NCI-H1694 treated with DMSO at 0.1 percent for 48 hours (cell line): Measurements from ENCODE around the gene C1orf122.
A peak's percentile ranks its signal among the peaks of the same experiment; 100 is the strongest.
"Not testable (repeated sequence)": the region's sequence is repeated elsewhere in the genome, so short reads cannot be mapped to it uniquely, and the experiment has no call there.

ENCODE experiments used
- DNase-seq: peaks from one replicate; lab custom pipeline; 2025; lab: John Stamatoyannopoulos, UW

Gene C1orf122

DNA sequence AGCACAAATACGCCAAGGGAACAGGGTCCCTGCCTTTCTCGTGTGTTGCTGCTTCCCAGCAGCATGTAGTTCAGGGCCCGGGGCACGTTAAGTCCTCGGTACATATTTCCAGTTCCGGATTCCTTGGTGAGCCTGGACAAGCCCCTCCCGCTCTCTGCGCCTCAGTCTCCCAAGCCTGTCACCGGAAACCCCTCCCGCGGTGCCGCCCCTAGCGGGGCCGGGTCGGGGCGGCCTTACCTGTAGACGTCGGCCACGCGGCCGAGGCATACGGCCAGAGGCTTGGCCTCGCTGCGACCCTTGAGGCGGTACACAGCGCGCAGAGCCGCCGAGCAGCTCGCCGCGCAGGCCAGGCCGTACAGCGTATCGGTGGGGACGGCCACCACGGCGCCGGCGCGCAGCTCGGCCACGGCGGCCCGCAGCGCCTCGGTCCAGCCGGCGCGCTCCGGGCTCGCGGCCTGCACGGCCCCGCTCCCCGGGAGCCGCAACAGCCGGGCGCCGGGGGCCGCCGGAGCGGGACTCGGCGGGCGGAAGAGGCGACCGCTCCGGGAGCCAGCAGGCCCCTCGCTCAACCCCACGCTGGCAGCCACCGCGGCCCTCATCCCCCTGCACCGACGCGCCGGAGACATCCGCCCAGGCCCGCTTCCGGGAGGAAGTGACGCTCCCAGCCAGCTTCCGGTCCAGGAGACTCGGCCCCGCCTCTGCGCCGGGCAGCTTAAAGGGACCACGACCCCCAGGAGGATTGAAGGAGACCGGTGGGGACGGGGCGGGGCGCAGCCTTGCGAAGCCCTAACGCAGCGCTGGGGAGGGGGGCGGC is at the start of gene C1orf122, which contains the start of gene YRDC:
Gene C1orf122, plus strand, starts transcription at position 236 of the 814 bp plus-strand sequence. CDS start 615 bp downstream, outside the sequence.
Gene YRDC, minus strand, starts transcription at position 654 of the 814 bp plus-strand sequence. Its CDS starts 28 bp downstream, at position 626.
- peak; percentile 82 for DNase-seq

DNA sequence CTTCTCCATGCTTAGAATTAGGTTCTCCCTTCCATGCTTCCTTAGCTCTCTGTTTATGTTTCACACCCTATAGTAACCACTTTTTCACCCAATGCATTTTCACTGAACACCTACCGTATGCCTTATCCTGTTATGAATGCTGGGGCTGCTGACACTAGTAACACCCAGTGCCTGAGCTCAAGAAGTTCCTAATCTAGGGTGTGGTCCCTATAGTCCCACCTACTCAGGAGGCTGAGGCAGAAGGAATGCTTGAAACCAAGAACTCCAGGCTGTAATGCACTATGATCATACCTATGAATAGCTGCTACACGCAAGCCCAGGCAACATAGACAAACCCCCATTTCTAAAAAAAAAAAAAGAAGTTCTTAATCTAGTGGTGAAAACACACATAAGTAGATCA is 48.1 kb upstream of the C1orf122 start:
- no peak for DNase-seq

DNA sequence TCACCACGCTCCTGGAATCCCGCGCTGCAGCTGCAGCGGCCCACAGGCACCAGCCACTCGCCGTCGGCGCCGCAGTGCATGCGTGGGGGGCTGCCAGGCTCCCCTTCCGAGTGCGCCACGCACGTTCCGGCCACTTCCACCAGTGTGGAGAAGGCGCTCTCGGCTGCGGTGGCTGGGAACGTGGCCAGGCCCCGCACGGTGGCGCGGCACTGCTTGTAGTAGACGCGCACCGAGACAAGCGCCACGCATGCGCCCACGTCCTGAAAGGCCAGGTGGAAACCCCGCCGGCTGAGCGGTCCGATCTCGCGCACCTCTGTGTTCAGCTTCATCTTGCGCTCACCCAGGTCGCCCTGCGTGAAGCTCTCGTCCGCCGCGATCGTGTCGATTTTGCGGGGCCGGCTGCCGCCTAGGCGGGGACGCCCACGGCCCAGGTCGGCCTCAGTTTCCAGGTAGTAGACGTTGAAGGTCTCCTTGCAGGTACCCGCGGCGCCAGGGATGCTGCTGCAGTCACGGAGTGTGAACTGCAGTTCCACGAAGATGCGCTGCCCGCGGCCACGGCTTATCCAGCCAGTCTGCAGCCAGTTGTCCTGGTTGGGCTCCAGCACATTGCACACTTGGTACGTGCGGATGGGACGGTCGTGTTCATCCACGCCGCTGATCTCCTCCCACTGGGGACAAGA is 46.0 kb upstream of the C1orf122 start:
- no peak for DNase-seq

DNA sequence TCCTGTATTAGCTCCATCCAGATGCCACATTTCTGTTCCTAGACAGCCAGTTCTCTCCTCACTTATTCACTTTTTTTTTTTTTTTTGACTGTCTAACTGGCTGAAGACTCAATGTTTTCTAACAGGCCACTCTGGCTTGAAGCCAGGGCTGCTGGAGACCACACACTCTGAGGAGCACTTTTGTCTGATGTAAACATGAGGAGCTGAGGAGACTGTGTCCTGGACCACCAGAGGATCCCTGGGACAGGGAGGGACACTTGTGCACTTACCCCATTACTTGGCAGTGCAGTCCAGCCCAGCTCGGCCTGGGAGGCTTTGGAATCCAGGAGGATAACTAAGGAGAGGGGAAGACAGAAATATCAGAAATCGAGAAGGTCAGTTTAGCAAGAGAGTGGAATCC is 45.1 kb upstream of the C1orf122 start:
- no peak for DNase-seq

DNA sequence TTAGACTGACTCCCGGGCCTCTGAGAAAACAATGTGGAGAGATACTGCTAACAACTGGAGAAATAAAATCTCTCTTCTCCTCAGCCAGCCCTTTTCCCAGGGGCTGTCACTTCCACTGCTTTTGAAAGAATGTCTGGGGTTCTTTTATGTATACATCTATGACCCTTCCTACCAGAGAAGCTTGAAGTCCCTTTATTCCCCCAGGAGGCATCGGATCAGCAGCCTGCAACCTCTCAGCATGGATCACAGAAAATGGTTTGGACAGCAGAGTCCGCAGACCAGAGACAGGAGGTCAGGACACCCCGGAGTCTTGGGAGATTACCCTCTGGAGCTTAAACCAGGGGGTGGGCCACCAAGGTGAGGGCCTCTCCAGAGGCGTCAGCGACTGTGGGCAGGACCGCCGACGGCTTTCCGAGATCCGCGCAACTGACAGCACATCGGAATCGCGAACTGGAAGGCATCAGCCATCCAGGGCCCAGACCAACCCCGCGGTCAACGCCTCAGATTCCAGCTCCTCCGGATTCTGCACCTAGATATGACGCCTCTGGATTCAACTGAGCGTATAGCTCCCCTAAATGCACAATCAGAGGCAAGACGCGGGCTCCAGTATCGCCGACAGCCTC is 43.7 kb upstream of the C1orf122 start:
- DNase-seq = no peak

DNA sequence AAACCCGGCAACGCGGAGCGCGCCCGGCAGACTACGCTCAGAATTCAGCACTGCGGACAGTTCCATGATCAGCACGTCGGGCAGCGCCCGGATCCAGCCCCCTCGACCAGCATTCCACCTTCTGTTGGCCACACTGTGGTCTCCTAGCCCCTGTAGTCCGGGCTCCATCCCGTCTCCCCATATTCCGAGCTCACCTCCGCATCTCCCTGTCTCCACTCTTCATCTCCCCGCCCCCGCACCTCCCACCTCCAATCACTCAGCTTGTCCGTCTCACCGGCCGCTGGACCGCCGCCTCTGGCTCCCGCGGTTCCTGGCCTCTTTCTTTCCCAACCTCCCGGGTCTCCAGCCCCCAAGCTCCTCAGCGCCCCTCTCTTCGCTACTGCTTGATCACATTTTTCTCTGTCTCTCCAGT is 43.2 kb upstream of the C1orf122 start:
- DNase-seq = no peak

DNA sequence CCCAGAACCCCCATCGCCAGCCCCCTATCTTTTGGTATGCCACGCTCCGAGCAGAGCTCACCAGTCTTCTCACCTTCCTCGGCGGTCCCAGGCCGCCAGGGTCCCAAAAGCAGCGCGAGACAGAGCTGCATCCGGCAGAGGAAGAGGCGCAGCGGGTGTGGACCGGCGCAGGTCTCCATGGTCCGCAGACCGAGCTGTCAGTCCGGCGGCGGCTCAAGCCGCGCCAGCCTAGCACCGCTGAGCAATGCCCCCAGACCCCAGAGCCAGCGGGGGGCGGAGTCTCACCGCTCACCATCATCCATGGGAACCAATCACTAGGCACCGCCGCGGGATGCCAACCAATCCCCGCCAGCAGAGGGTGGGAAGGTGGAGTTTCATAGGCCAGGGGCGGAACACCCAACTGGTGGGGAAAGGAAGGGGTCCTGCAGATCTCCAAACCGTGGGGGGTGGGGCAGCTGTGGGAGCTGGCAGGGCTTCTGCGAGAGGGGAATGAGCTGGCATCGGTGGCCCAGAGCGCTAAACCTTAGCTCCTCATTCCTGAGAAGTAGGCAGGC is 42.6 kb upstream of the C1orf122 start, which contains the start of gene EPHA10:
Gene EPHA10, minus strand, starts transcription at position 233 of the 554 bp plus-strand sequence. Its CDS starts 54 bp downstream, at position 179.
- DNase-seq = peak; percentile 63

DNA sequence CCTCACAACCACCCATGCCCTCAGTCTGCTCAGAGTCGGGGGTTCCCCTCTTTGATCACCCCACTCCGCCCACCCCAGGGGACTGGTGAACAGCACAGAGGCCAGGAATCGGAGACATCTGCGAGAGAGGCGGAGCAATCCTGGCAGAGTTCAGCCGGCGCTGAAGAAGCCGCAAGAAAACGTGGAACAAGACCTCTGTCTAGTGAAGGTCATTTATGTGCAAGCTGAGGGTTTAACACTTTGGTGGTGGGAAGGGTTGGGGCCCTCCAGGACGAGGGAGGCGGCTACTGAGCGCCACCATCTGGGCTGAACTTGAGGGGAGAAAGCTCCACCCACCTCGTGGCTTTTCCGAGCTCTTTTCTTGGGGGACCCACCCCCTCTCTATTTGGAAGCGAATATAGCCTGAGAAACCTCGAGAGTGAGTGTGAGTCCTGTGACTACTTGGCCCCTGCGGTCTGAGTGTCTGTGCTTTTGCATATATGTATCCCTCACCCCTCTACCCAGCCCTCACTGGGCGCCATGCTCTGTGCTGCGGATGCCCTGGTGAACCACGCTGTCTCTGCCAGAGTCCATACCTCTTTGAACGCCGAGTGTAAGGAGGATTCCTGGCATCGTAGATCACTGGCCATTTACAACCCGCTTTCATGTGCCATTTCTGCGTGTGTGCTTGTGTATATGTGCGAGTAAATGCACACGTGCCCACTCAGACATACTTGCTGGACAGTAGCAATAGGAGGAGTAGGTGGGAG is 41.5 kb upstream of the C1orf122 start:
- no peak for DNase-seq

DNA sequence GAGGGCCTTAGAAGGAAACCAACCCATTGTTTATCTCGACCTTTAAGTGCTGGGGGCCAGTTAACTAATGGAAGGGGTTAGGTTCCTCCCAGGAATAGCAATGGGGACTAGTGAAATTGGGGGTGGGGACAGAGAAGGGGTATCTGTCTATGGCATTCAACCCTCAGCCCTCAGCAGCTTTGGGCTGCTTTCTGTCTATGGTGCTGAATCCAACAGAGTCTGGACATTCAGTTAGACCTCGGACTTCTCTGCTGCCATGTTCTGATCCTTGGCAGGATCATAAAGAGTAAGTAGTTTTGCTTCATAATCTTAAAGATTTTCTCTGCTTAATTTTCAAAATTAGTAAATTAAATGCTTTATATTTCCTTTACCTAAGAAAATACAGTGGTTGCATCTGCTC is 40.1 kb upstream of the C1orf122 start:
- no peak for DNase-seq

DNA sequence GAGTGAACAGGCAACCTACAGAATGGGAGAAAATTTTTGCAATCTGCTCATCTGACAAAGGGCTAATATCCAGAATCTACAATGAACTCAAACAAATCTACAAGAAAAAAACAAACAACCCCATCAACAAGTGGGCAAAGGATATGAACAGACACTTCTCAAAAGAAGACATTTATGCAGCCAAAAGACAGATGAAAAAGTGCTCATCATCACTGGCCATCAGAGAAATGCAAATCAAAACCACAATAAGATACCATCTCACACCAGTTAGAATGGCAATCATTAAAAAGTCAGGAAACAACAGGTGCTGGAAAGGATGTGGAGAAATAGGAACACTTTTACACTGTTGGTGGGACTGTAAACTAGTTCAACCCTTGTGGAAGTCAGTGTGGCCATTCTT is 36.1 kb upstream of the C1orf122 start:
- not testable (repeated sequence) for DNase-seq

DNA sequence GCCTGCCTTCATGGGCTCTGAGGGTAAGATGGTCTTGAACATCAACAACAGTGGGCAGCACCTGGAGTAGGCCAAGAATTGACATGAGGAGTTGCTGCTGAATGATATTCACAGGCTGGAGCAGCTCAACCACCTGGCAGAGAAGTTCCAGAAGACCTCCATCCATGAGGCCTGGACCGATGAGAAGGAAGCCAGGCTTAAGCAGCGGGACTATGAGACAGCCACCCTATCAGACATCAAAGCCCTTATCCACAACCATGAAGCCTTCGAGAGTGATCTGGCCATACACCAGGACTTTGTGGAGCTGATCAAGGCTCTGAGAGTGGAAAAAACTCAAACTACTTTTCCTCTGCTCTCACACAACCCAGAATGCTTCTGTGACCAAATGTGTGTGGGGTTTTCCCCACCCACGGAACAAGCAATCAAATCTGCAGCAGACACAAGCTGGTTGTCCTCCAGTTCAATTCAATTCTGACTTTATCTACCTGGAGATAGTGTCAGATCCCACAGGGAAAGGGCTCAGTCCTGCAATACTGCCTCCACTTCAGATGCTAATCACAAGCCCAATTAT is 30.6 kb upstream of the C1orf122 start:
- DNase-seq = no peak

DNA sequence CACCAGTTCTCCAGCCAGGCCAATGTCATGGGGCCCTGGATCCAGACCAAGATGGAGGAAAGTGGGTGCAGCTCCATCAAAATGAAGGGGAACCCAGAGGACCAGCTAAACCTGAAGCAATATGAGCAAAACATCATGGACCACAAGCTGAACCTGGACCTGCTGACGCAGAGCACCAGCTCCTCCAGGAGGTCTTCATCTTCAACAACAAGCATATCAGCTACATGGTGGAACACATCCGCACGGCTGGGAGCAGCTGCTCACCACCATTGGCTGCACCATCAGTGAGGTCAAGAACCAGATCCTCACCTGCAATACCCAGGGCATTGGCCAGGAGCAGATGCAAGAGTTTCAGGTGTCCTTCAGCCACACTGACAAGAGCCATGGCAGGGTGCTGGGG is 28.9 kb upstream of the C1orf122 start:
- no peak for DNase-seq

DNA sequence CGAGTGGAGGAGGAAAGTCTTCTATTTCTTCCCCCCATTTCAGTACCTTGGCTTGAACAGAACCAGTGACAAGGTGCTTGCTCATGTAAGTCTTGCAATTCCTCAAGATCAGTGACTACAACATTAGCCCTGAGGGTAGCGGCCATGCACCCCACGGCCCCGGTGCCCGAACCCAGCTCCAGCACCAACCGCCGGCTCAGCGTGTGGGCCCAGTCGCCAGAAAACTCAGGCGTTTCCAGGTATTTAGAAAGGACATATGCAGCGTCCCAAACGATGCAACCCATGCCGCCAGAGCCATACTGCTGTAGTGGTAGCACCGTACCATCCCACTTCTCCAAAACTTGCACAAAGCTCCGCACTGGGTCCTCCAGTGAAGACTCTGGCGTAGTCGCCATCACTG is 25.1 kb upstream of the C1orf122 start:
- no peak for DNase-seq

DNA sequence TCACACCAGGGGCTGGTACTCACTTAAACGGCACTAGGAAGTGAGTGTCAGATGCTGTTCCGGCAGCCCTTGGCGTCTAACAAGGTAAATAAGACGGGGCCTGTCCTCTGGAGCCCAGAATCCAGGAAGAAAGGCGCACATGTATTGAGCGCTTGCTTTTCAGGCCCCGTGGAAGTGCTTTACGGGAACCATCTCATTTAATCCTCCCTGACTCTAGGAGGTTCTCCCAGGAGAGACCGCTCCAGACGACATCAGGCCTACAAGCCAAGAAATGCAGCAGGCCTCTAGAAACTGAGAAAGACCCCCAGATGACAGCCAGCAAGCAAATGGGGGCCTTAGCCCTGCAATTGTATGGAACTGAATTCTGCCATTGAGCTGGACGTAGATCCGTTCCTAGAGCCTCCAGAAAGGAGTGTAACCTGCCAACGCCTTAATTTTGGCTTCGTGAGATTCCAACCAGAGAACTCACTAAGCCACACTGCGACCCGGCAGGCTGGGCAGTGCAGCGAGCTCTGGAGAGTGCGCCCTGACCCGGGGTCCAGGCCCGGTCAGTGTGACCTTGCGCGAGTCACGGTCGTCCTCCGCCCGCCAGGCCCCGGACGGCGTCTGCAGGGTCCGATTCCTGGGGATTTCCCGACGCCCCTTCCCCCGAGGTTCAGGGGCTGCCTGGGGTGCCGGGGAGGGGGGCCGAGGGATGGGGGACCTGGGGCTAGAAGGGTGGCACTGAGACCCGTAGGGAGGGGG is 14.5 kb upstream of the C1orf122 start:
- DNase-seq = no peak

DNA sequence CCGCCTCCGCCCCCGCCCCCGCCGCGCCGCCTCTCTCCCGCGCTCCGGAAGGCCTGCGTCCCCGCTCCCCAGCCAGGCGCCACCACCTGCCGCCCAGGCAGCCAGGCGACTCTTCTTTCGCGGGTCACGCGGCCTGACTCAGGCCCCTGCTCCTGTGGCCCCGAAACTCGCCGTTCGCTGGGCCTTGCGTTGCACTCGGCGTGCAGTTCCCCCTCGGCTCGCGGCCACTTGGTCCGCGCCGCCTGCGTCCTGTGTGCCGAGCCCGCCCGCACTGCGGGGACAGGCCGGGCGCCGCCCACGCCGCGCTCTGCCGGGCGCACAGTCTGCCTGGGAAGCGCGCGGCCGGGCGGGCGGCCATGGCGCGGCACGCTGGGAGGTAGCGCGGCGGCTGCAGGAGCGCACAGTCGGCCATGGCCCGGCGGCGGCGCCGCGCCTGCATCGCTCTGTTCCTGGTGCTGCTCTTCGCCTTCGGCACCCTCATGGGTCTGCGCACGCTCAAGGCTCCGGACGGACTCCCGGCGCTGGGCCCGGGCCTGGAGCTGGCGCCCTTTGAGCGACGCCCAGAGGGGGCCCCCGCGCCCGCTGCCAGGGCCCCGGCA is 13.7 kb upstream of the C1orf122 start, which contains the start of gene MANEAL:
Gene MANEAL, plus strand, starts transcription at position 75 of the 599 bp plus-strand sequence. Its CDS starts 336 bp downstream, at position 411.
- DNase-seq = peak; percentile 14

DNA sequence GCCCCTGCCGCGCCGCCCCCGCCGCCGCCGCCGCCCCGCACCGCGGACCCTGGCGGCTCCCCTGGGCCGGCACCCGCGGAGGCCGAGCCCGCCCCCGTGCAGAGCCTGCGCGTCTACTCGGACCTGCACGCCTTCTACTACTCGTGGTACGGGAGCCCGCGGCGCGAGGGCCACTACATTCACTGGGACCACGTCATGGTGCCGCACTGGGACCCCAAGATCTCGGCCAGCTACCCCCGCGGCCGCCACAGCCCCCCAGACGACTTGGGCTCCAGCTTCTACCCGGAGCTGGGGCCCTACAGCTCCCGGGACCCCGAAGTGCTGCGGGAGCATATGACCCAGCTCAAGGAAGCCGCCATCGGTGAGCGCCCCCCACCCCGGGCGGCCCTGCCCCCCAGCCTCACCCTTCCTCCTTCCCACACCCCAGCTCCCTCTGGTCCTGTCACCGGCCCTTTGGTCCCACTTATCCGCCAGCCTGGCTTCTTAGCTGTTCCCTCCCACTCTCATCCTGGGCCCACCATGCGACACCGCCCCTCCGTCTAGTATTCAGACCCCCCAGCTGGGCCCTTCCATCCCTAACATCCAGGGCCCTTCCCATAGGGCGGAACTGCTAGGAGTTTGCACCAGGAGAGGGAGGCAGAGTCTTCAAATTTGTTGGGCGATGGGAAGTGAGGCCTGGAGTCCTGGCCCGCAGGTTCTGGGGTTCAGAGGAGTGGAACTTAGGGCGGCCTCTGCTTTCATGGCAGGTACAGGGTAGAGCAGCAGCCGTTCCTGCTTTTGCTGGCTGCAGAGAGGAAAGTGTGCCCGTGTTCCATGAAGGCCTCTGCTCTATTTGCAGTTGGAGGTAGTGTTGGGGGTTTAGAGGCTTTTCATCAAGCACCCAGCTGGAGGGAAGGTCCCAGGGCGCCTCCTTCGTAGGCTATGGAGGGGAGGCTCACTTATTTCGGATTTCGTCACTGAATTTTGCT is 12.9 kb upstream of the C1orf122 start:
- no peak for DNase-seq

DNA sequence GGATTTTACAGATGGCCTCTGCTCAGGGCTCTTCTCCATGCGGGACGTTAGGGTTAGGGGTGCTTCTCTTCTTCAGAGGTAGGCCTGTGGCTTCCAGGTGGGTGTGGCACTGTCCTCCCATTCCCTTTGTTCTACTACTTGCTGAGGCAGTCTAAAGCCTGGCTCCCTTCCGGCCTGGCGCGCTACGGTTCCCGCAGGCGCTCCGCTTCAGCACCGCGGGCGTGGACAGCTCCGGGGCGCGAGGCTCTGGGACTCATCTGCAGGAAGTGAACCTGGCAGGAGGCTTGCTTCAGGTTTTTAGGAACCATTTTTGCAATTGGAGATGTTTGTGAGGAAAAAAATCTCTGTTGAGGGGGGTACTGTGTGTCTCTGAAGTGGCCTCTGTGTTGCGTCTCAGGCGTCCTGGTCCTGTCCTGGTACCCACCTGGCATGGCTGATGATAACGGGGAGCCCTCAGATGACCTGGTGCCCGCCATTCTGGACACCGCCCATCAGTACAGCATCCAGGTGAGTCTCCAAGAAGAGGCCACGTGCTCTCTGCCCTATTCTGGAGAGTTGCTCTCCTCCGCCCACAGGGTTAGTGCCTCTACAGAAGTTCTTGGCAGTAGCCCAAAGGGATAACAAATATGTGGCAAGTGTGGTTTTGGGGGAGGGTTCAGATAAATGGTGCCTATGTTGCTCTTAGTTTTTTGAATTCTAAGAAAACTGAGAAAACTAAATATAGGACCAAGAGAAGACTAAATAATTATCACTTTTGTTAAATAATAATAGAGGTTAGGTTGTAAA is 12.1 kb upstream of the C1orf122 start:
- no peak for DNase-seq

DNA sequence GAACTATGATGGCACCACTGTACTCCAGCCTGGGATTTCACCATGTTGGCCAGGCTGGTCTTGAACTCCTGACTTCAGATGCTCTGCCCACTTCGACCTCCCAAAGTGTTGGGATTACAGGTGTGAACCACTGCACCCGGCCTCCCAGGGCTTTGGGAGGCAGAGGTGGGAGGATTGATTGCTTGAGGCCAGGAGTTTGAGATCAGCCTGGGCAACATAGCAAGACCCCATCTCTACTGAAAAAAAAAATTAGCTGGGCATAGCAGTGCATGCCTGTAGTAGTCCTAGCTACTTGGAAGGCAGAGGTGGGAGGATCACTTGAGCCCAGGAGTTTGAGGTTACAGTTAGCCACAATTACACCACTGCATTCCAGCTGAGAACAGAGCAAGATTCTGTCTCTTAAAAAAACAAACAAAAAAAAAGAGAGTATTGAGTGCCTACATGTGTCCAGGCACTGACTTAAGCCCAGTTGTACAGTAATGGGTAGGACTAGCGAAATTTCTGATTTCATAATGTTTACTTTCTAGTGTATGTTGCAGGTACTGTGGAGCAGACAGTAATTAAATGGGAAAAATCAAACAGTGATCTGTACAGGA is 9.7 kb upstream of the C1orf122 start:
- DNase-seq = no peak
